Amniotic stem cell (primary cell): ENCODE results near the gene EPHA6.
"Not testable (repeated sequence)": the region's sequence is repeated elsewhere in the genome, so short reads cannot be mapped to it uniquely, and the experiment has no call there.

Source experiments
- DNase-seq: peaks from one replicate; lab custom pipeline; 2025; lab: John Stamatoyannopoulos, UW

EPHA6 gene

DNA sequence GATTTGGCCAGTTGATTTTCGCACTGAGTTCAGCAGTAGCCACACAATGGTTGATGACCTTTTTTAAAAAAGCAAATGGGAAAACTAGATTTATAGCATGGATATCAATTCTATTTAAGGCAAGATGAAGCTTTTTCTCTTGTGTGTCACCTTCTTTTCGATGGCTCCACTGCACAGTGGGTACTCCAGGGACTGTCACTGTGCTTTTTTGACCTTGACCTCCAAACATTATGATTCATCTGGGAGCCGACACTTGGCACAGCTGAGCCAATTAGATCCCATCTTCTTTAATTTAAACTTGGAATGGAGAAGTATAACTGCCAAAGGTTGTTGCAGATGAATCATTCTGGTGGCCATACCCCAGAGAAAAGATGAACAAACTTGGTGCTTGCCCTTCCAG is 367.3 kb downstream of the EPHA6 start:
- DNase-seq = no peak

DNA sequence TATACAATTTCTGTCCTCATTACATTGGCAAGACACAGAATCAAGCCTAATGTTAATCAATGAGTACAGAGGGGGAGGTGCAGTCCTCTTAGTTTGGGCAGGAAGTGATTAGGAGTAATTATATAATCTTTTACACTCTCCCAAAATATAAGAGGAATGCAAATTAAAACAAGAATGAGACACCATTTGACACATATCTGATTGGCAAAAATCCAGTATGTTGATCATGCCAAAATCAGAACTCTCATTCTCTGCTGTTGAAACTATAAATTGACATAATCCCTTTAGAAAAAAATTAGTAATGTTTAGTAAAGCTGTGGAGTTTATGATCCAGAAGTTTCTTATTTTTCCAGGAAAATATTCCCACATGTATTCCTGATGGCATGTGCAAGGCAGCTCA is 373.4 kb downstream of the EPHA6 start:
- DNase-seq = no peak

DNA sequence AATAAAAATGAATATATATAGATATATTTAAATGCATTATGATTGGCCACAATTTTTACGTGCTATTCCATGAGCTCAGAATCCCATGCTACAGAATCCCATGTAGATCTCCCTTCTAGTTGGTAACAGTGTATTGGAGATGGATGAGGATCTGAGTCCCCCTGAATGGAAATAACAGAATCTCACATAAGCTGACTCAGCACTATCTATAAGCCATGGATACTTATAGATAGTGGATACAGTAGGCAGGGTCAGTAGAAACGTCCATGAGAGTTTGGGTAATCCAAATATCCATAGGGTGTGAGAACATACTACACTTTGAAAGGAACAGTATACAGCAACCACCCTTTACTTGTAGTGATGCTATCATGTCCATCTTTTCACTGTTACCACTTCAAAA is 375.4 kb downstream of the EPHA6 start:
- DNase-seq = no peak

DNA sequence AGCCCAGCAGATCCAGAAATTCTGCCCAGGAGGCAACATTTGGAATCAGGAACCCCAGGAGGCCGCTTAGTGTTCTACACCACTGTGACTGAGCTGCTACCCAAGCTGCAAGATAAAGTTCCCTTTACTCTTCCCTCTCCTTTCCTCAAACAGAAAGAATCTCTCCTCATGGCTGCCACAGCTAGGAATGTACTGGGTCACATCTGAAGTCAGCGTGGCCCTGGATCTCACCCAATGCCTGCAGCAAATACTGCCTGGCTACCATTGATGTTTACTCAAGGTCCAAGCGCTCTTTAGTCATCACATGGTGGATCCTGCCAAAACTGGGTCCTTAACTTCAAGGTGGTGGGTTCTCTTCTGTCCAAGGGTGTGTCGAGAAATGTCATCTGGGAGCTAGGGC is 382.7 kb downstream of the EPHA6 start:
- no peak for DNase-seq

DNA sequence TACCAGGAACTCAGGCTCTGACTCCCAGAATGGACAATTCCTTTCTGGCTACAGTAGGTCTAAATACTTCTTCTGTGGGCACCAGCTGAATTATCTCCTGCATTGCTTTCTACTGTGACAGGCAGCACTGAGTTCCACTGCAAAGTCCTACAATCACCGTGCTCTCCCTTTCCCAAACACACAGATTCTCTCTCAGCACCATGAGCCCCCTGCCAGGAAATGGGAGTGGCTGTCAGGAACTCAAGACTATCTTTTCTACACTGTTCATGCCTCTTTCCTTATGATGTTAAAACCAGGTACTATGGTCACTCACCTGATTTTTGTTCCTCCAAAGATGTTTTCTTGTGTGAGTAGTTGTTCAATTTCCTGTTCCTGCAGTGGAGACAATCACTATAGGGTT is 383.4 kb downstream of the EPHA6 start:
- no peak for DNase-seq

DNA sequence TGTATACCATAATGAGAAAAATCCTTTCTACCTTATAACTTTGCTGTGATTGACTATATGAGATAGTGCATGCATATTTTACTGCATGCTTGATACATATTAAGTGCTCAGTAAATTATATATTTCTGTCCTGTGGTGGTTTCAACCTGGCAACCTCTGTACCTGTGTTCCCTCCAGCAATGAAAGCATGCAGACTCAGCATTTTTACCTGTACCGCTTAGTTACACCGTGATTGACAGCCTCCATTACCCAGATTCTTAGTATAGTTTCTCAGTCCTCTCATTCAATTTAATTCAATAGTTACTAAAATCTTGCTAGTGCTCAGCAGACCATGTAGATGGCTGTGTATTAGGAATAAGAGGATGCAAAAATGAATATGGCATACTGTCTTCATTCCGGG is 386.0 kb downstream of the EPHA6 start:
- DNase-seq = no peak

- no peak for DNase-seq
Measured at GRCh38 chr3:97201814-97202213, 387.4 kb downstream of the EPHA6 start.

DNA sequence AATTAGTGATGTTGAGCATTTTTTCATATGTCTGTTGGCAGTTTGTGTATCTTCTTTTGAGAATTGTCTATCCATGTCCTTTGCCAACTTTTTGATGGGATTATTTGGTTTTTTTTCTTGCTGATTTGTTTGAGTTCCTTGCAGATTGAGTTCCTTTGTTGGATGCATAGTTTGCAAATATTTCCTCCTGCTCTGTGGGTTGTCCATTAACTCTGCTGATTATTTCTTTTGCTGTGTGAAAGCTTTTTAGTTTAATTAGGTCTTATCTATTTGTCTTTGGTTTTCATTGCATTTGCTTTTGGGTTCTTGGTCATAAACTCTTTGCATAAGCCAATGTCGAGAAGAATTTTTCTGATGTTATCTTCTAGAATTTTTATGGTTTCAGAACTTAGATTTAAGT is 414.6 kb downstream of the EPHA6 start:
- DNase-seq = no peak

DNA sequence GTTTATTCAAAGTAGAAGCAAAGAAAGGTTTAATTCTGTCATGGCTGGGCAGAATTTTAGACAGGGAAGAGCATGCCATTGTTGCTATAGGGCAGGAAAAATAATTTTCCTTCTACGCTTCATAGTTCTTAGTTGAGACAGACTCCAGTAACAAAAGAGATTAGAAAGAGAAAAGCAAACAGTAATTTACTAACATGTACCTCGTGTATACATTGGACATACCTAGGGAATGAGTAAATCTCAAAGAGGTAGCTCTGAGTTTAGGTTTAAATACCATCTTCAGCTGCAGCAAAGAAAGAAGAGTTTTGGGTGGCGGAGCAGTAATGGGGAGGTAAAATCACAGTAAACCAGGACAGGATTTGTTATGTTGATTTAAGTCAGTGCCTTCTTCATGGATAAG is 416.1 kb downstream of the EPHA6 start:
- DNase-seq = no peak

- DNase-seq = no peak
Measured at GRCh38 chr3:97232393-97233034, 418.1 kb downstream of the EPHA6 start.

DNA sequence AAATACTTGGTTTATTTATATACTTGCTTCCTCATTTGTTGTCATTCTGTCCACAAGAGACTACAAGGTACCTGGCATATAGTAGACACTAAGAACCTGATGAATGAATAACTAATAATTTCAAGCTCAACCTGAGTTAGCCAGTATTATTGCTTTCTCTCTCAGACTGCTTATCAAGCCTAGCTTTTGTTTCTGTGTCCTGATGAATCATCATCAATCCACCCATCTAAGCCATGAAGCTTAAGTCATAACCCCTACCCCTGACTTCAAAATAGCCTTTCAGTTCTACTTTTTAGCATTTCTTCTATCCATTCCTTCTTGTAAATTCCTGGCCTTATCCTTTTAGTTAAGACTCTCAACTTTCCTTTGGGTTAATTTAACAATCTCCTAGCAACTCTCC is 420.8 kb downstream of the EPHA6 start:
- no peak for DNase-seq

- DNase-seq = no peak
Measured at GRCh38 chr3:97235611-97236315, 421.4 kb downstream of the EPHA6 start.

GRCh38 chr3:97241417-97241816 is 427.0 kb downstream of the EPHA6 start:
- DNase-seq = no peak

- DNase-seq = no peak
Measured at GRCh38 chr3:97245201-97245910, 431.0 kb downstream of the EPHA6 start.

- DNase-seq = no peak
Measured at GRCh38 chr3:97256060-97256459, 441.7 kb downstream of the EPHA6 start.

- no peak for DNase-seq
Measured at GRCh38 chr3:97257942-97258697, 443.7 kb downstream of the EPHA6 start.

DNA sequence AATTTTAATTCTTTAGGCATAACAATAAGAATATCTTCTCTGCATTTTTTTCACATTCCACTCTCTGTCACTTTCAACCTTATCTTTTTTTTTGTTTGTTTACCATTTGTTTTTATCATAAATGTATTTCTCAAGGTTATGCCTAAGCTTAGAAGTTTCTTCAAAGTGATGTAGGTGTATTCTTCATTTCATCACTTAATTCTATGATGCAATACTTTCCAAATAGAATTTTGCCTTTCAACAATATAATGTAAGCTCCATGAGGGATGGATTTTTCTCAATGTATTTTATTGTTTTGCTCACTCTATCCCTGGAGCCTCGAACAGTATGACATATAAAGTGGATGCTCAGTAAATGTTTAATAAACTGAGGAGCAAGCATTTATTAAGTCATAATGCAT is 444.9 kb downstream of the EPHA6 start:
- DNase-seq = no peak

GRCh38 chr3:97264180-97264579 is 449.8 kb downstream of the EPHA6 start:
- DNase-seq = no peak

DNA sequence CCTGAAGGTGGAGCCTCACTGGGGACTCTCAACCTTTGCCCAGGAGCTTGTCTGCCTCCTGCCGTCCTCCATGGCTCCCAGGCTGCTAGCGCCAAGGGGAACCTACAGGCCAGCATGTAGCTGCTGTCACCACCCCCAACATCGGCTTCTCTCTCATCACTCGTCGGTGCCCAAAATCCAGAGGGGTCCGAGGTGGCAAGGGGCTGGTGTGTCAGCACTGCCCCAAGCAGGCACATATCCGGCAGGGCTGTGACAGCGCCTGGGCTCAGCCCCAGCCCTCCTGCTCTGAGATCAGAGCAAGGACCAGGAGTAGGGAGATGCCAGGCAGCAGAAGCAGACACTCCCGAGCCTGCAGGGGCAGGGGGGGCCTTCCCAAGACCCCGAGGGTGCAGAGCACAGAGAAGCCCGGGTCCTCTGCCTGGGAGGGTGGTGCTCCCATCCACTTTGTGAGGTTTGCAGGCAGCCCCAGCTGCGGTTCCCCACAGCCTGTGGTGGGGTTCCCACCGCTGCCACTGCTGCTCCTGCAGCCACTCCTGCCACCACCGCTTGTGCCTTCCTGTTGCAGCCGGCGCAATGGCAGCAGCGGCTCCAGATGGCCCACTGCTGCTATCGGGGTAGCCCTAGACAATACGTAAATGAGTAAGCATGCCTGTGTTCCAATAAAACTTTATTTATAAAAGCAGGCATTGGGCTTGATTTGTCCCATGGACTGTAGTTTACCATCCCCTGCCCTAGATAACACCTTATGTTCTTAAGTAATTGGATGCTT is 451.0 kb downstream of the EPHA6 start:
- DNase-seq = no peak

DNA sequence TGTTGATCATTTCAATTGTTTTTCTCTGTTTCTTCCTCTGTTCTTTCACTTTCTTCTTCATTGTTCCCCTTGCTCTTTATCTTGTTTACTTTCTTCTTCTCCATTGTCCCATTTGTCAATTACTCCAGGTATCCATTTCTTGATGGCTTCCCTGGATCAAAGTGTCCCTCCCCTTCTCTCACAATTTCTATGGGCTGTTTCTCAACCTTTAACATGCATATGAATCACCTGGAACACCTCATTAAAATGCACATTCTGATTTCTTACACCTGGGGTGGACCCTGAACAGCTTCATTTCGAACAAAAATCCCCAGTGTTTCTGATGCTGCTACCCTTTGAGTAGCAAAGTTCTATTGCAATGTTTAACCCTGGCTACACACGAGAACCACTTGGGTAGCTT is 454.8 kb downstream of the EPHA6 start:
- DNase-seq = no peak

DNA sequence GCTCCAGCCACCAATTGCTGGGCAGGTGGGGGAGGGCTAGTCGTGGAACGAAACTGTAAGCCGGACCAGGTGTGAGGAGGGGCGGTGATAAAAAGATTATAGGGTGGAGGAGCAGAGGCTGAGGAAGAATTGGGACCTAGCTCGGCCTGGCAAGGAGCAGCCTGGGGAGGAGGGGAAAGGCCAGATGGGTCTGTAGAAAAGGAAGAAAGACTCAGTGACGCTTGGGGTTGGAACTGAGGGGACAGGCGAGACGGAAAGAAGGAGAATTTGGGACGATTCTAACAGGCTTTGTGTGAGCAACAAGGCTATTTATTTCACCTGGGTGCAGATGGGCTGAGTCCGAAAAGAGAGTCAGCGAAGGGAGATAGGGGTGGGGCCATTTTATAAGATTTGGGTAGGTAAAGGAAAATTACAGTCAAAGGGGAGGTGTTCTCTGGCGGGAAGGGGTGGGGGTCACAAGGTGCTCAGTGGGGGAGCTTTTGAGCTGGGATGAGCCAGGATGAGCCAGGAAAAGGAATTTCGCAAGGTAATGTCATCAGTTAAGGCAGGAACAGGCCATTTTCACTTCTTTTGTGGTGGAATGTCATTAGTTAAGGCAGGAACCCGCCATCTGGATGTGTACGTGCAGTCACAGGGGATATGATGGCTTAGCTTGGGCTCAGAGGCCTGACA is 462.6 kb downstream of the EPHA6 start:
- DNase-seq = not testable (repeated sequence)
